ENCODE results near the gene DPH6.

- no peak for TF ChIP-seq ZC3H10 (CRISPR knock-in tag; IDR thresholded peaks at IDR 0.05)
- no peak for TF ChIP-seq PPARA (CRISPR knock-in tag; IDR thresholded peaks at IDR 0.05; ENCODE audit: borderline replicate concordance)
- no peak for TF ChIP-seq ISL1 (CRISPR knock-in tag; IDR thresholded peaks at IDR 0.05)
- TF ChIP-seq ZFP30 (CRISPR knock-in tag; IDR thresholded peaks at IDR 0.05), result no peak
- no peak for TF ChIP-seq SNAI2 (CRISPR knock-in tag; IDR thresholded peaks at IDR 0.05)
- TF ChIP-seq ZNF565 (CRISPR knock-in tag; conservative IDR thresholded peaks at IDR 0.05; ENCODE audit: low read depth), result no peak
- no peak for TF ChIP-seq PATZ1 (CRISPR knock-in tag; IDR thresholded peaks at IDR 0.05; ENCODE audit: borderline replicate concordance)
- TF ChIP-seq GLIS3 (CRISPR knock-in tag; IDR thresholded peaks at IDR 0.05), result no peak
- no peak for TF ChIP-seq RARB (CRISPR knock-in tag; IDR thresholded peaks at IDR 0.05)
- TF ChIP-seq CREB5 (CRISPR knock-in tag; IDR thresholded peaks at IDR 0.05; ENCODE audit: low read depth), result no peak
- no peak for TF ChIP-seq CSDC2 (CRISPR knock-in tag; IDR thresholded peaks at IDR 0.05)
- no peak for TF ChIP-seq ARNTL (CRISPR knock-in tag; IDR thresholded peaks at IDR 0.05; ENCODE audit: borderline replicate concordance, low read depth)
- no peak for TF ChIP-seq OSR1 (CRISPR knock-in tag; IDR thresholded peaks at IDR 0.05)
Measured at GRCh38 chr15:35496585-35496984, 49.4 kb downstream of the DPH6 start.
